ENCODE measurements around the gene MRPL51.

GRCh38 chr12:6520186-6520585 lies 27.1 kb upstream of the MRPL51 start:
- no peak for TF ChIP-seq EZH2 (IDR thresholded peaks at IDR 0.05; ENCODE audit: insufficient read depth, poor library complexity, severe bottlenecking)
- TF ChIP-seq EZH2phosphoT487 (IDR thresholded peaks at IDR 0.05; ENCODE audit: insufficient read depth, low read depth), result no peak
